Amniotic epithelial cell (primary cell): ENCODE data around the gene CLN6.
A peak's percentile ranks its signal among the peaks of the same experiment; 100 is the strongest.

ENCODE experiments used
- DNase-seq: peaks from one replicate; pipeline ENCODE4 v3.0.0-alpha.2; 2010; ENCODE audit warnings: low read depth

The CLN6 gene

DNA sequence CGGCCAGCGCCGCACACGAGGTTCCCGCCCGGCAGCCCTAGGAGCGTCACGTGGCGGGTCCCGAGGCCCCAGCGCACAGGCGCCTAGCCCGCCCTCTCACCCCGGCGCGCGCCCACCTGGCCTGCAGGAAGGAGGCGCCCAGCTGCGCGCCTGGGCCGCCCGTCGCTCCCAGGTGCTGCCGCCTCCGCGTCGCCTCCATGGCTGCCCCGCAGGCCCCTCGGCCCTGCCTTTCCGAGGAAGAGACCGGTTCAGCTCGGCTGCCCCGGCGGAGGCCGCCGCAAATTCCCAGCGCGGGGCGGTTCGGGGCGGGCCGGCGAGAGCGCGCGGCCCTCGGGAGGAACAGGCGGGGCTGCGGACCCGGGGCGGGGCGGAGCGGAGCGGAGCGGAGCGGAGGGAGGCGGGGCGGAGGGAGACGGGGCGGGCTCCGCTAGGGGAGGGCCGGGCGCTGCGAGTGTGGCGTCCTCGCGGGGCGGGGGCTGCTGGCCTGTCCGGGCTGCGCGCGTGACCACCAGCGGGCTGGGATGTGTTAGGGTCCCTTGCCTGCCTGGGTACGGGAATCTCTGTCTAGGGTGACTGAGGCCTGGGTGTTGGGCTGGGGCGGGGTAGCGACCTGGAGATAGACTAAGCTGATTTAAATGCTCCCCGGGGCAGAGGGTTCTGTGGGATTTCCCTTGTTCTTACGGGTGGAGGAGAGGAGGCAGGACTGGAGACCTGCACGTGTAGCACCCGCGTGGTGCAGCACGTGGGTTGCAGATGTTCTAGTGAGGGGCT lies at the start of gene CLN6:
Gene CLN6 (minus strand): TSS at position 343 of the 771 bp plus-strand sequence. CDS start 144 bp downstream, at position 199.
- DNase-seq = peak; percentile 73

DNA sequence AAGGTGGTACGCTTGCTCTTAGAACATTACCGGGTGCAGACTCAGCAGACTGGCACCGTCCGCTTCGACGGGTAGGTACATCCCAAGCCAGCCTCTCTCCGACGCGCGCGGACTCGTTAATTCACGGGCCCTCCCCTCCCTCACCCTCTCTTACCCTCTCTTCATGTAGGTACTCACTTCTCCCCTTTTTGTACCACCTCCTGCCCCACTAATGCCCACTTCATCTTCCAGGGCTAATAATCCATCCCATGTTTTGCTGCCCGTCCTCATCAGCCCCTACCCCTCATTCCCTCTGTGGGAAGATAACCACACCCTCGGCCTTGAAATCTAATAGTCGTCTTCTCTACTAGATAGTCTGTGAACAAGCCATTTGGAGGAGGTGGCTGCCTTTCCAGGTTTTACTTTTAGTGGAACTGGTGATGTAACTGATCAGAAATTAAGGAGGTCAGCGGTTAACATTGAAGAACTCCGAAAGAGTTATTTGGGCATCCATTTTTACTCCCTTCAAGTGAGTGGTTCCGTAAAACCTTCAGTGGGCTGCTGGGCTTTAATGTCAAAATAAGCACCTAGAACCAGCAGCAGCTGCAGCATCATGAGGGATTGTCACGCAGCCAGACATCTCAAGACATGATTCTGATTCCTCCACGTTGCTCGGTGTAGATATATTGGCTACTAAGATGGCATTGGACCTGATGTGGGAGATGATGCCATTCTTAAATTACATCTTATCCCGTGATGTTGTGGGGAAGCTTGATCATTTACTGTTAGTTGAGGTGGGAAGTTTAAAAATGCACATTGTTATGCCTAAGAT lies 49.3 kb upstream of the CLN6 start:
- DNase-seq = peak; percentile 36

GRCh38 chr15:68278345-68278594 lies 48.7 kb upstream of the CLN6 start:
- no peak for DNase-seq

DNA sequence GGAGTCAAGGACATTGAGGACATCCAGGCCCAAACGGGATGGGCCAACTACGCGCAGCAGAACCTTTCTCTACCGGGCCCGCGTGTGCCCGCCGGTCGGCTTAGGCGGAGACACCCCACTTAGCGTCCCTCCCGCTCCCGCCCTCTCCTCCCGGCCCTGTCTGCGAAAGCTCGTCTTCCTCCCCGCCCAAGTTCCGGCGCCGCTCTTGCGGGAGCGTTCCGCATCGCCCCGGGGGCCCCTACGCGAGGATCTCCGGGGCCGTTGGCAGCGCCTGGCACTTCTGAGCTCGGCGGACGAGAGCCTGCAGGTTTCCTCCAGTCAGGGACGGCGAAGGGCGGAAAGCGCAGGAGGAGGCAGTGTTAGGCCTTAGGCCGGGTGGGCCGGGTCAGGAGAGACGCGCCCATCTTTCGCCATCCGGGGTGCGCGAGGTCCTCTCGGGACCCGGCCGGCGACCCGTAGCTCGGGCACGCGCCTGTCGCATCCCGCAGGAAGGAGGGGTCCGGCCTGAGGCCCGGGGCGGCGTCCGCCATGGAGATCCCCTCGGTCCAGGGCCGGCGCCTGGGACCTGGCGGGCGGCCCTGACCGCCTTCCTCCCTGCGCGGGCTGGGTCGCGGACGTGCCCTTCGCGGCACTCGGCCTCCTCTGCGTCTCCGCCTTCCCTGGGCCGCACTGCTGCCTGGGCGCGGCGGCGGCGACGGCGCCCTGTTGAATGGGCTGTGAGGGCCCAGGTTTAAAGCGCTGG lies 48.2 kb upstream of the CLN6 start, which contains the start of gene FEM1B:
Gene FEM1B (plus strand): TSS at position 143 of the 742 bp plus-strand sequence. CDS start 673 bp downstream, outside the sequence.
- DNase-seq = peak; percentile 91

GRCh38 chr15:68277131-68277602 lies 47.6 kb upstream of the CLN6 start:
- DNase-seq = peak; percentile 56

DNA sequence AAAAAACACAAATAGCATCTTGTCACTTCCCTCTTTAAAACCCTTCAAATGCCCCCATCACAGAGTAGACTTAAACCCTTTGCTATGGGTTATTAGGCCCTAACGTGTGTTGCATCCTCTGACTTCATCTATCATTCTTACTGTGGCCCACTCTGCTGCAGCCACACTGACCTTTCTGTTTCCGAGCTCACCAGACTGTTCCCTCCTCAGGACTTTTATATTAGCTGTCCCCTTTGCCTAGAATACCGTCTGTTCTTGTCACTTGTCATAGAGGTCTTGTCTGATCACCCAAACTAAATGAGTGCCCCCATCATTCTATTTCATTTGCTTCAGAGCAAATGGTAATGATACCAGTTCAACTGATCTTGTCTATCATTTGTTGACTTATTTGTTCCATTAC lies 47.1 kb upstream of the CLN6 start:
- DNase-seq = no peak

DNA sequence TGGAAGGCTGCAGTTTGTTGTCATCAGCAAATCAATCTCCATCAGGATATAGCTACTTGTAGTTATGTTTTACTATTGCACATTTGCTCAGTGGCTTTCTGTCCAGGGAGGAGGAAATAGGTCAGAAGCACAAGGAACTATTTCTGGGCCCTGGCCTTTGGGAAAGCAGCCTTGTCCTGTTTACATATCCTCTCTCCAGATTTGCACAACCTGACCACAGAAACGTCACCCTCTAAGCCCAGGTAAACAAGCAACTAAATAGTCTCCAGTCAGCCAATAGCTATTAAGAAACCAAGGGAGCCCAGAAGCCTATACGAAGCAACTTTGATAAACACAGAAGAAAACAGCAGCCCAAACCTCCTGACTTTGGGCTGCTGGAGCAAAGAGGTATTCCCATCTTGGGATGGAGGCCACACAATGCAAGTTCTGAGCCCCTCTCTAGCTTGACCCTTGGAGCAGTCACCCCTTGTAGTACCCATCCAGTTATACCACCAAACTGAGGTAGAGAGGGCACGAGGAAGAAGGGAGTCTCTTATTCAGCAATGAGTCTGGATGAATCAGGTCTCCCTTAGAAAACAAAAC lies 45.7 kb upstream of the CLN6 start:
- peak; percentile 88 for DNase-seq

- DNase-seq = no peak
Measured at GRCh38 chr15:68274201-68274848, 44.8 kb upstream of the CLN6 start.

- DNase-seq = peak; percentile 99
Measured at GRCh38 chr15:68272721-68273271, 43.3 kb upstream of the CLN6 start.

DNA sequence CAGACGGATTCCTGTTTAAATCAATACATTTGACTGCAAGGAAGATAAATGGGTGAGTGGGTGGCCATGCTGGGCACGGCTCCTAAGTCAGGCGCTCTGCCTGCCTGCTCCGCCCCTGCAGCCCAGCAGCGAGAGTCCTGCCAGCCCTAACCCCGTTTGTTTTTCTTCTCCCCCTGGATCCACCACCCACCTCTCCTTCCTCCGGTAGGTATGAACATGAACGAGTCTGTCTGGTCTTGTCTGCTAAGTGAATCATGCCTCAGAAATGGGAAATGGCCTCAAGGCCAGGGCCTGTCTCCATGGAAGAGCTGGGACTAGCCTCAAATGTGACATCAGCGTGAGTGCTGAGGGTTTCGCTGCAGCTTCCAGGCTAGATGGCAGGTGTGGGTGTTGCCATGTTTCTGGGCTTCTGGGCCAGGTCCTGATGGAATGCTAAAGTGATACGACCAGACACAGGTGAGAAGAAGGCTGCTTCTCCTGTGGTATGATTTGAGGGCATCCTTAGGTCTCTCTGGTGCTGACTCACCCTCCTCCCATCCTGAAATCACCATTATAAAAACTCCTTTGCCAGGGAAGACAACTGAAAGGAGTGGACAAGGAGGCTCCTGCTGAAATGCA lies 42.4 kb upstream of the CLN6 start:
- DNase-seq = peak; percentile 81

GRCh38 chr15:68268405-68268804 lies 38.9 kb upstream of the CLN6 start:
- DNase-seq = no peak

- DNase-seq = no peak
Measured at GRCh38 chr15:68265674-68266073, 36.1 kb upstream of the CLN6 start.

GRCh38 chr15:68265081-68265480 lies 35.6 kb upstream of the CLN6 start:
- no peak for DNase-seq

GRCh38 chr15:68264282-68264681 lies 34.8 kb upstream of the CLN6 start:
- no peak for DNase-seq

DNA sequence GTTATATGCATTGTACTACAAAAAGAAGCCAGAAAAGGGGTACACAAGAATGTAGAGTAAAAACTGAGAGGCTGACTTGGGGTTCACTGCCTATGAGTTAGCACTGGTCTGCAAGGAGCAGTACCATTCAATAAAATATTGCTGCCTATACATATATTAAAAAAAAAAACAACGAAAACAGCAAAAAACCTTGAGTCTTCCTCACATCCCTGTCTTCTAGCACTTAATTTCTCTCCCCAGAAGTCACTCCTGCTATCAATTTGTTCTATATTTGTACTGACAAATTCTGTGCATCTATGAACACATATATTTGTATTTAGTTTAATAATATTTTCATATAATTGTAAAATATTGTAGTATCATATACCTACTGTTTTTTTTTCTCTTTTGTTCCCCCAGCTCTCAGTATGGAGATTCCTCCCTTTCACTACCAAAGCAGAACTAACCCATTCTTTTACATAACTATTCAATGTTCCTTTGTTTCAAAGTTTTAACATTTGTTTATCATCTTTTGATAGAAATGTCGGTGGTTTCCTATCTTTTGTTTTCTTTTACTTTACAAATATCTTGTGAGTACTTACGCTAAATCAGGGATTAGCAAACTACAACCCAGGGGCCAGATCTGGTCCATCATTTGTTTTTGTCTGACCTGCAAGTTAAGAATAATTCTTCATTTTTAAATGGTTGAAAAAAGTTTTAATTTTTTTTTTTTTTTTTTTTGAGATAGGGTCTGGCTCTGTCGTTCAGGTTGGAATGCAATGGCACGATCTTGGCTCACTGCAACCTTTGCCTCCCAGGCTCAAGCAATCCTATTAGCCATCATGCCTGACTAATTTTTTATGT lies 33.2 kb upstream of the CLN6 start:
- DNase-seq = no peak

GRCh38 chr15:68261980-68262379 lies 32.5 kb upstream of the CLN6 start:
- no peak for DNase-seq

DNA sequence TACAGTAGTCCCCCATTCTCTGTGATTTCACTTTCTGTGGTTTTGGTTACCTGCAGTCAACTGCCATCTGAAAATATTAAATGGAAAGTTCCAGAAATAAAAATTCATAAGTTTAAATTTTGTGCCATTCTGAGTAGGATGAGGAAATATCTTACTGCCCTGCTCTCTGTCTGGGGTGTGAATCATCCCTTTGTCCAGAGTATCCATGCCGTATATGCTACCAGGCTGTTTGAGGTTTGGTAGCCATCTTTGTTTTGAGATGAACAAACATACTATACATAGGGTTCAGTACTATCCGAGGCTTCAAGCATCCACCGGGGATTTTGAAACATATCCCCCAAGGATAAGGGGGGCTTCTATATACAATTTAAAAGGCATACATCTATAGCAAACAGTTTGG lies 31.7 kb upstream of the CLN6 start:
- peak; percentile 36 for DNase-seq

DNA sequence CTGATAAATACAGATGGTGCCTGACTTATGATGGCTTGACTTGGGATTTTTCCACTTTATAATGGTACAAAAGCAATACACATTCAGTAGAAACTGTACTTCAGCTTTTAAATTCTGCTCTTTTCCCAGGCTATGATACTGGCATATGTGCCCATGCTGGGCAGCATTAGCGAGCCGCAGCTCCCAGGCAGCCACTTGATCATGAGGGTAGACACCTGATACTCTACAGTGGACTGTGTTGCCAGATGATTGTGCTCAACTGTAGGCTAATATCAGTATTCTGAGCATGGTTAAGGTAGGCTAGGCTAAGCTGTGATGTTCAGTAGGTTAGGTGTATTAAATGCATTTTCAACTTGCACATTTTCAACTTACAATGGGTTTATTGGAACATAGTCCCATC lies 30.4 kb upstream of the CLN6 start:
- DNase-seq = no peak

DNA sequence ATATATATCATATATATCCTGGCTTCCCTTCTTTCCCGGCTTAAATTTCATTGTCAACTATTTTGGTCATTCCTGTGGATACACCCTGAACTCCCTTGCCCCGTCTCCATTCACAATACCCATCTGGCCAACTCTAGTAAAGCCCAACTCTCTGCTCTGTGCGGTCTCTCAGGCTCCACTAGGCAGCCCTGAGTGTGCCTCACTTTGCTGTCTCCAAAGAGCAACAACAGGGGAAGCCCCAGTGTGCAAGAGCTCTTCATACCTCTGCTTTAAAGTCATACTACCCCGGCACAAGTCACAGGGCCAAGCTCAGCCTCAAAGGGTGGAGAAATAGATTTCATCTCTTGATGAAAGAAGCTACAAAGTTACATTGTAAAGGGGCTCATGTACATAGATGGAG lies 29.2 kb upstream of the CLN6 start:
- peak; percentile 43 for DNase-seq
